Cortex of kidney (tissue), 1 donor: Measurements from ENCODE around the gene PRKCSH.
"Not testable (repeated sequence)": the region's sequence is repeated elsewhere in the genome, so short reads cannot be mapped to it uniquely, and the experiment has no call there.

Experiments used
- DNase-seq: peaks from one replicate; lab custom pipeline; 2025; lab: John Stamatoyannopoulos, UW

The PRKCSH gene

GRCh38 chr19:11435057-11435832, at the start of gene PRKCSH, which contains the start of gene ODAD3:
Gene PRKCSH (plus strand): TSS chr19:11435635. CDS start chr19:11436118, 483 bp downstream.
Gene ODAD3 (minus strand): TSS chr19:11435121. CDS start chr19:11435016, 105 bp downstream.
- DNase-seq = peak; percentile 82

- DNase-seq = no peak
Measured at GRCh38 chr19:11387162-11388034, 48.0 kb upstream of the PRKCSH start.

GRCh38 chr19:11390359-11390758, 45.1 kb upstream of the PRKCSH start:
- DNase-seq = no peak

GRCh38 chr19:11390933-11391680, 44.3 kb upstream of the PRKCSH start:
- DNase-seq = no peak

- no peak for DNase-seq
Measured at GRCh38 chr19:11397089-11397610, 38.3 kb upstream of the PRKCSH start.

- no peak for DNase-seq
Measured at GRCh38 chr19:11399667-11400066, 35.8 kb upstream of the PRKCSH start.

GRCh38 chr19:11400798-11401197, 34.6 kb upstream of the PRKCSH start:
- no peak for DNase-seq

GRCh38 chr19:11401808-11402543, 33.5 kb upstream of the PRKCSH start:
- no peak for DNase-seq

GRCh38 chr19:11404588-11405222, 30.7 kb upstream of the PRKCSH start:
- DNase-seq = no peak

- no peak for DNase-seq
Measured at GRCh38 chr19:11405846-11406643, 29.4 kb upstream of the PRKCSH start.

- DNase-seq = not testable (repeated sequence)
Measured at GRCh38 chr19:11406703-11407236, 28.7 kb upstream of the PRKCSH start.

- no peak for DNase-seq
Measured at GRCh38 chr19:11408591-11408990, 26.8 kb upstream of the PRKCSH start.

- DNase-seq = no peak
Measured at GRCh38 chr19:11410682-11411081, 24.8 kb upstream of the PRKCSH start.

- no peak for DNase-seq
Measured at GRCh38 chr19:11414544-11414943, 20.9 kb upstream of the PRKCSH start.

- DNase-seq = no peak
Measured at GRCh38 chr19:11416346-11417052, 18.9 kb upstream of the PRKCSH start.

GRCh38 chr19:11418094-11418548, 17.3 kb upstream of the PRKCSH start:
- DNase-seq = no peak

- DNase-seq = no peak
Measured at GRCh38 chr19:11418549-11419506, 16.6 kb upstream of the PRKCSH start, which contains the start of gene RGL3. Gene RGL3 (minus strand): TSS chr19:11419314. CDS start chr19:11419278, 36 bp downstream.
